ENCODE data around the gene SIX1. TPM values are rescaled to one million over a fixed set of nuclear protein-coding genes. Genes with fewer than 3 reads are reported as not detected.

Gene SIX1
- total RNA-seq, 2 experiments from 2014 or later: not detected

- Mint-ChIP-seq H3K27me3 (peaks cover 84% of the 10 kb centered on the region), H3K36me3 (no peaks in the 10 kb centered on the region), H3K9me3 (no peaks in the 10 kb centered on the region), H3K4me1 (ENCODE audit: low read depth) (peaks cover 62% of the 10 kb centered on the region), H3K27ac (peak overlapping the region; percentile 46), H3K4me3 (no peak overlapping the region)
- POLR2A ChIA-PET: no interaction called here
- DNase-seq: peak; percentile 17
- CTCF ChIA-PET: interaction anchor here (0.7 to 1.0 kb wide), 2 partner anchors 372 to 598 kb away, joined by 3 read pairs; no protein-coding TSS in a partner anchor
- intact Hi-C loops (cut with micrococcal nuclease): loop anchor here (5.0 kb wide), 1 partner anchor 69 kb away; the partner anchor contains the start of gene SIX4
These were observed 3.7 kb upstream of the SIX1 start for GRCh38 chr14:60652674-60653651.

- DNase-seq: peak; percentile 16
- ChIA-PET CTCF (no interaction called here), POLR2A (no interaction called here)
- Mint-ChIP-seq H3K36me3 (no peaks in the 10 kb centered on the region), H3K9me3 (no peaks in the 10 kb centered on the region), H3K4me3 (no peak overlapping the region), H3K4me1 (ENCODE audit: low read depth) (peaks cover 64% of the 10 kb centered on the region), H3K27me3 (peaks cover 88% of the 10 kb centered on the region), H3K27ac (no peak overlapping the region)
- intact Hi-C loops (cut with micrococcal nuclease): loop anchor here (2.0 to 5.0 kb wide), 2 partner anchors 70 to 141 kb away; partner anchors contain the start of gene SIX4
These were observed 2.8 kb upstream of the SIX1 start for GRCh38 chr14:60651796-60652673.

- ChIA-PET POLR2A (no interaction called here), CTCF (no interaction called here)
- no peak for DNase-seq
- Mint-ChIP-seq H3K27me3 (peaks cover 90% of the 10 kb centered on the region), H3K4me1 (ENCODE audit: low read depth) (peaks cover 64% of the 10 kb centered on the region), H3K27ac (no peak overlapping the region), H3K9me3 (no peaks in the 10 kb centered on the region), H3K4me3 (no peak overlapping the region), H3K36me3 (no peaks in the 10 kb centered on the region)
- intact Hi-C loops (cut with micrococcal nuclease): loop anchor here (2.0 to 5.0 kb wide), 2 partner anchors 71 to 140 kb away; partner anchors contain the start of gene SIX4
These were observed 2.0 kb upstream of the SIX1 start for GRCh38 chr14:60651086-60651795.

- no peak for DNase-seq
- ChIA-PET CTCF (no interaction called here), POLR2A (no interaction called here)
- H3K27ac Mint-ChIP-seq: no peak overlapping the region
- intact Hi-C loops (cut with micrococcal nuclease): loop anchor here (2.0 to 5.0 kb wide), 2 partner anchors 72 to 140 kb away; partner anchors contain the start of gene SIX4
- H3K27me3 Mint-ChIP-seq: peaks cover 89% of the 10 kb centered on the region
- H3K4me1 Mint-ChIP-seq (ENCODE audit: low read depth): peaks cover 62% of the 10 kb centered on the region
- H3K9me3 Mint-ChIP-seq: no peaks in the 10 kb centered on the region
- H3K4me3 Mint-ChIP-seq: no peak overlapping the region
- no peaks in the 10 kb centered on the region for H3K36me3 Mint-ChIP-seq
These were observed 1.2 kb upstream of the SIX1 start for GRCh38 chr14:60650373-60650961.

- intact Hi-C loops (cut with micrococcal nuclease): loop anchor here (2.0 to 5.0 kb wide), 3 partner anchors 72 to 537 kb away; partner anchors contain the start of gene SIX4
- DNase-seq: no peak
- Mint-ChIP-seq H3K4me3 (peak overlapping the region; percentile 27), H3K27ac (no peak overlapping the region), H3K4me1 (ENCODE audit: low read depth) (peaks cover 58% of the 10 kb centered on the region), H3K36me3 (no peaks in the 10 kb centered on the region), H3K9me3 (no peaks in the 10 kb centered on the region), H3K27me3 (peaks cover 87% of the 10 kb centered on the region)
- POLR2A ChIA-PET: no interaction called here
- CTCF ChIA-PET: no interaction called here
These were observed 647 bp upstream of the SIX1 start for GRCh38 chr14:60649875-60650372.

- intact Hi-C loops (cut with micrococcal nuclease): loop anchor here (5.0 kb wide), 1 partner anchor 539 kb away; no protein-coding TSS in a partner anchor
- H3K27me3 Mint-ChIP-seq: peaks cover 86% of the 10 kb centered on the region
- peaks cover 55% of the 10 kb centered on the region for H3K4me1 Mint-ChIP-seq (ENCODE audit: low read depth)
- H3K4me3 Mint-ChIP-seq: peak overlapping the region; percentile 46
- H3K36me3 Mint-ChIP-seq: no peaks in the 10 kb centered on the region
- DNase-seq: peak; percentile 12
- POLR2A ChIA-PET: interaction anchor here (0.9 kb wide), 1 partner anchor 11 kb away, joined by 3 read pairs; no protein-coding TSS in a partner anchor
- peak overlapping the region; percentile 43 for H3K27ac Mint-ChIP-seq
- CTCF ChIA-PET: no interaction called here
- H3K9me3 Mint-ChIP-seq: no peaks in the 10 kb centered on the region
These were observed 886 bp downstream of the SIX1 start for GRCh38 chr14:60648249-60648933.

GRCh38 chr14:60647837-60648248, 1.4 kb downstream of the SIX1 start:
- no peaks in the 10 kb centered on the region for H3K36me3 Mint-ChIP-seq
- intact Hi-C loops (cut with micrococcal nuclease): loop anchor here (5.0 kb wide), 1 partner anchor 539 kb away; no protein-coding TSS in a partner anchor
- peaks cover 55% of the 10 kb centered on the region for H3K4me1 Mint-ChIP-seq (ENCODE audit: low read depth)
- no peak for DNase-seq
- peaks cover 86% of the 10 kb centered on the region for H3K27me3 Mint-ChIP-seq
- ChIA-PET CTCF (no interaction called here), POLR2A (interaction anchor here (0.9 kb wide), 1 partner anchor 10 kb away, joined by 3 read pairs; no protein-coding TSS in a partner anchor)
- H3K9me3 Mint-ChIP-seq: no peaks in the 10 kb centered on the region
- peak overlapping the region; percentile 46 for H3K4me3 Mint-ChIP-seq
- H3K27ac Mint-ChIP-seq: peak overlapping the region; percentile 43

- intact Hi-C loops (cut with micrococcal nuclease): loop anchor here (5.0 kb wide), 1 partner anchor 540 kb away; no protein-coding TSS in a partner anchor
- Mint-ChIP-seq H3K27ac (no peak overlapping the region), H3K27me3 (peaks cover 86% of the 10 kb centered on the region), H3K36me3 (no peaks in the 10 kb centered on the region), H3K4me3 (peak overlapping the region; percentile 43), H3K4me1 (ENCODE audit: low read depth) (peaks cover 51% of the 10 kb centered on the region), H3K9me3 (no peaks in the 10 kb centered on the region)
- POLR2A ChIA-PET: interaction anchor here (0.9 kb wide), 1 partner anchor 10 kb away, joined by 3 read pairs; no protein-coding TSS in a partner anchor
- DNase-seq: peak; percentile 20
- CTCF ChIA-PET: no interaction called here
These were observed 2.0 kb downstream of the SIX1 start for GRCh38 chr14:60647081-60647836.

GRCh38 chr14:60646226-60646818, 3.0 kb downstream of the SIX1 start:
- ChIA-PET CTCF (interaction anchor here (0.7 to 1.3 kb wide), 3 partner anchors 10 to 297 kb away, joined by 3 to 4 read pairs (median 3); no protein-coding TSS in a partner anchor), POLR2A (interaction anchor here (0.6 kb wide), 1 partner anchor 62 kb away, joined by 3 read pairs; no protein-coding TSS in a partner anchor)
- no peak for DNase-seq
- Mint-ChIP-seq H3K27me3 (peaks cover 84% of the 10 kb centered on the region), H3K4me3 (no peak overlapping the region), H3K27ac (no peak overlapping the region), H3K36me3 (no peaks in the 10 kb centered on the region), H3K9me3 (no peaks in the 10 kb centered on the region), H3K4me1 (ENCODE audit: low read depth) (peaks cover 42% of the 10 kb centered on the region)
- intact Hi-C loops (cut with micrococcal nuclease): loop anchor here (5.0 kb wide), 1 partner anchor 541 kb away; no protein-coding TSS in a partner anchor

Data from activated CD4-positive, alpha-beta memory T cell treated with anti-CD3 and anti-CD28 coated beads for 36 hours (primary cell).